IMR-90 (cell line): ENCODE results near the gene LRFN4. TPM values are rescaled to one million over a fixed set of nuclear protein-coding genes. Genes with fewer than 3 reads are reported as not detected.

ENCODE experiments used
- ATAC-seq: fragments of 200-7000 bp; cut with Tn5 transposase; 2 replicates; pipeline ENCODE4 v1.9.1; 2020; ENCODE audit warnings: low read depth, mild to moderate bottlenecking, moderate library complexity
- BruUV-seq: library from RNA; stranded (reverse); fragments of 400-500 nt; replicated peaks from 2 replicates; lab custom pipeline; 2021; lab: Mats Ljungman, UMichigan
- CTCF ChIA-PET: fragments of 300-600 bp; formaldehyde crosslinking; extraction: SDS; loops from one replicate; lab custom pipeline; 2021; ENCODE audit warnings: antibody characterized with exemption; lab: Yijun Ruan, JAX
- POLR2A ChIA-PET: fragments of 300-600 bp; sonication (Branson Sonifier 250); formaldehyde crosslinking; loops from one replicate; lab custom pipeline; 2022; ENCODE audit warnings: antibody characterized with exemption; ENCODE audit not compliant: unreplicated experiment; lab: Charles Lee
- DNase-seq: peaks from one replicate; pipeline ENCODE4 v3.0.0; 2013
- H2AFZ ChIP-seq: replicated peaks from 2 replicates; pipeline ENCODE3; 2013; ENCODE audit warnings: low read length, mild to moderate bottlenecking; ENCODE audit not compliant: poor library complexity
- H2AK5ac ChIP-seq: 2 replicates; pipeline ENCODE4 v1.6.1; 2013; ENCODE audit warnings: low read depth, low read length, inconsistent platforms
- H2AK9ac ChIP-seq: replicated peaks from 2 replicates; pipeline ENCODE3; 2013; ENCODE audit warnings: mild to moderate bottlenecking, low read depth, low read length, moderate library complexity; ENCODE audit not compliant: poor library complexity
- H2BK120ac ChIP-seq: 2 replicates; pipeline ENCODE4 v1.6.1; 2013; ENCODE audit warnings: low read depth, low read length, inconsistent platforms
- H2BK15ac ChIP-seq: 3 replicates; pipeline ENCODE4 v1.6.1; 2013; ENCODE audit warnings: low read depth, low read length, inconsistent platforms
- H2BK20ac ChIP-seq: 2 replicates; pipeline ENCODE4 v1.6.1; 2013; ENCODE audit warnings: low read depth, mild to moderate bottlenecking, inconsistent platforms, low read length, moderate library complexity
- H2BK5ac ChIP-seq: 2 replicates; pipeline ENCODE4 v1.6.1; 2013; ENCODE audit warnings: mild to moderate bottlenecking, low read depth, low read length, inconsistent platforms; ENCODE audit not compliant: poor library complexity, severe bottlenecking
- H3K14ac ChIP-seq: replicated peaks from 2 replicates; pipeline ENCODE4 v1.6.1; 2013; ENCODE audit warnings: low read depth, low read length, inconsistent platforms
- H3K18ac ChIP-seq: 2 replicates; pipeline ENCODE4 v1.6.1; 2013; ENCODE audit warnings: low read depth, low read length, control low read depth
- H3K23ac ChIP-seq: 2 replicates; pipeline ENCODE4 v1.6.1; 2013; ENCODE audit warnings: low read depth, low read length, inconsistent platforms
- H3K27ac ChIP-seq: 2 replicates; pipeline ENCODE4 v1.5.1; 2013; ENCODE audit warnings: mild to moderate bottlenecking, control low read depth, low read length; ENCODE audit not compliant: insufficient read depth
- H3K27me3 ChIP-seq: 2 replicates; pipeline ENCODE4 v1.6.1; 2013; ENCODE audit warnings: low read length; ENCODE audit not compliant: control insufficient read depth, insufficient read depth
- H3K36me3 ChIP-seq: 2 replicates; pipeline ENCODE4 v1.6.1; 2013; ENCODE audit warnings: low read length, mixed read lengths; ENCODE audit not compliant: control insufficient read depth, insufficient read depth
- H3K4ac ChIP-seq: 2 replicates; pipeline ENCODE4 v1.6.1; 2013; ENCODE audit warnings: low read depth, low read length, inconsistent platforms
- H3K4me1 ChIP-seq: 2 replicates; pipeline ENCODE4 v1.6.1; 2013; ENCODE audit warnings: low read length, mixed read lengths; ENCODE audit not compliant: control insufficient read depth, insufficient read depth
- H3K4me2 ChIP-seq: 2 replicates; pipeline ENCODE4 v1.6.1; 2013; ENCODE audit warnings: low read depth, mild to moderate bottlenecking, control low read depth, low read length, moderate library complexity
- H3K4me3 ChIP-seq: 2 replicates; pipeline ENCODE4 v1.5.1; 2013; ENCODE audit warnings: low read depth, mild to moderate bottlenecking, control low read depth, low read length, moderate library complexity; ENCODE audit not compliant: insufficient read depth
- H3K56ac ChIP-seq: 2 replicates; pipeline ENCODE4 v1.6.1; 2013; ENCODE audit warnings: low read length, inconsistent platforms; ENCODE audit not compliant: insufficient read depth; ENCODE audit errors: extremely low read depth
- H3K79me1 ChIP-seq, 2 experiments: 2 replicates each; pipeline ENCODE4 v1.6.1; 2013; ENCODE audit warnings: low read length in 2 of 2, inconsistent platforms in 1 of 2, low read depth in 1 of 2
- H3K9ac ChIP-seq: 2 replicates; pipeline ENCODE4 v1.6.1; 2013; ENCODE audit warnings: low read depth, low read length, control low read depth
- H3K9me1 ChIP-seq: 2 replicates; pipeline ENCODE4 v1.6.1; 2013; ENCODE audit warnings: low read length, inconsistent platforms; ENCODE audit not compliant: insufficient read depth
- H3K9me3 ChIP-seq: 2 replicates; pipeline ENCODE4 v1.6.1; 2013; ENCODE audit warnings: low read length; ENCODE audit not compliant: control insufficient read depth, insufficient read depth
- H4K20me1 ChIP-seq: 2 replicates; pipeline ENCODE4 v1.6.1; 2013; ENCODE audit warnings: low read length, inconsistent platforms; ENCODE audit not compliant: insufficient read depth
- H4K5ac ChIP-seq: 2 replicates; pipeline ENCODE4 v1.6.1; 2013; ENCODE audit warnings: mild to moderate bottlenecking, low read depth, low read length, control low read depth
- H4K8ac ChIP-seq, 2 experiments: 2 replicates each; pipeline ENCODE4 v1.6.1; 2013; ENCODE audit warnings: low read depth in 2 of 2, low read length in 2 of 2, control low read depth in 1 of 2, inconsistent platforms in 1 of 2
- H4K91ac ChIP-seq: 2 replicates; pipeline ENCODE4 v1.6.1; 2013; ENCODE audit warnings: low read depth, low read length, inconsistent platforms; ENCODE audit not compliant: insufficient read depth
- BHLHE40 ChIP-seq: fragments of 150-350 bp; IDR thresholded peaks from 2 replicates; pipeline ENCODE4 v1.6.1; 2016; ENCODE audit warnings: mild to moderate bottlenecking, low read depth, low read length
- CEBPB ChIP-seq: IDR thresholded peaks from 2 replicates; pipeline ENCODE4 v1.6.1; 2012; ENCODE audit warnings: low read depth, low read length, improper control_type of control experiment
- CHD1 ChIP-seq: IDR thresholded peaks from 2 replicates; pipeline ENCODE4 v1.6.1; 2012; ENCODE audit warnings: low read depth, low read length, improper control_type of control experiment
- ELK1 ChIP-seq: fragments of 150-350 bp; IDR thresholded peaks from 2 replicates; pipeline ENCODE4 v1.6.1; 2016; ENCODE audit warnings: low read depth, mild to moderate bottlenecking, low read length, moderate library complexity, borderline replicate concordance
- FOS ChIP-seq: fragments of 150-350 bp; IDR thresholded peaks from 2 replicates; pipeline ENCODE4 v1.6.1; 2016; ENCODE audit warnings: low read depth, low read length
- MAFK ChIP-seq: IDR thresholded peaks from 2 replicates; pipeline ENCODE4 v1.6.1; 2012; ENCODE audit warnings: low read depth, low read length, improper control_type of control experiment
- MAZ ChIP-seq: IDR thresholded peaks from 2 replicates; pipeline ENCODE4 v1.6.1; 2012; ENCODE audit warnings: low read depth, mild to moderate bottlenecking, low read length, improper control_type of control experiment, moderate library complexity, borderline replicate concordance
- MXI1 ChIP-seq: IDR thresholded peaks from 2 replicates; pipeline ENCODE4 v1.6.1; 2012; ENCODE audit warnings: low read depth, mild to moderate bottlenecking, low read length, moderate library complexity, borderline replicate concordance
- NFE2L2 ChIP-seq: fragments of 150-350 bp; IDR thresholded peaks from 2 replicates; pipeline ENCODE4 v1.6.1; 2016; ENCODE audit warnings: low read depth, mild to moderate bottlenecking, low read length
- POLR2A ChIP-seq: IDR thresholded peaks from 2 replicates; pipeline ENCODE4 v1.6.1; 2012; ENCODE audit warnings: mild to moderate bottlenecking, low read depth, low read length
- RAD21 ChIP-seq: IDR thresholded peaks from 2 replicates; pipeline ENCODE4 v1.6.1; 2012; ENCODE audit warnings: low read length, improper control_type of control experiment
- SMC3 ChIP-seq: fragments of 150-350 bp; IDR thresholded peaks from 2 replicates; pipeline ENCODE4 v1.6.1; 2016; ENCODE audit warnings: low read depth, mild to moderate bottlenecking, antibody characterized with exemption, low read length, moderate library complexity
- USF2 ChIP-seq: fragments of 150-350 bp; IDR thresholded peaks from 2 replicates; pipeline ENCODE4 v1.6.1; 2017; ENCODE audit warnings: mild to moderate bottlenecking, antibody characterized with exemption, low read length, low read depth
- WGBS, 2 experiments: methylation state at CpG; one replicate each; pipeline versions ENCODE4 v1.1.5 to v1.1.7; 2013; ENCODE audit warnings: missing lambda C conversion rate in 2 of 2; ENCODE audit not compliant: insufficient read length in 1 of 2; ENCODE audit errors: extremely low coverage in 2 of 2; 5-methylcytosine and 5-hydroxymethylcytosine counted together
- dilution Hi-C: fragments of 300-500 bp; cut with HindIII; formaldehyde crosslinking; loops from one replicate; pipeline ENCODE4 v1.14.3; 2018; ENCODE audit warnings: low sequenced_read_pairs; ENCODE audit not compliant: unreplicated experiment
- in situ Hi-C: fragments of 300-500 bp; cut with MboI; formaldehyde crosslinking; loops from 3 replicates; pipeline ENCODE4 v1.14.3; 2019; ENCODE audit warnings: low sequenced_read_pairs, inconsistent platforms, mixed read lengths
- intact Hi-C: fragments of 100-400 bp; cut with micrococcal nuclease; formaldehyde crosslinking; loops from 2 replicates; pipeline ENCODE4 v1.10.0; 2022
- polyA plus RNA-seq, 3 experiments: library from polyadenylated mRNA; depleted of rRNA; stranded (reverse); fragments of >200 nt; gene quantifications; 2 replicates each; pipeline ENCODE4 v1.2.3, GENCODE V29; 2012; ENCODE audit warnings: low replicate concordance in 1 of 3
- total RNA-seq: library from RNA; depleted of rRNA; stranded (reverse); fragments of >200 nt; gene quantifications from 2 replicates; pipeline ENCODE4 v1.2.3, GENCODE V29; 2012
- TF ChIP-seq, protein P1 (sequence below): conservative IDR thresholded peaks from 2 replicates; pipeline ENCODE4 v1.5.1; 2012; ENCODE audit warnings: mild to moderate bottlenecking, low read depth, low read length, improper control_type of control experiment

Gene LRFN4
- total and polyA plus RNA-seq, 2 of the 4 experiments (the other 2 are of a cell fraction): 6.1 to 18.9 TPM

DNA sequence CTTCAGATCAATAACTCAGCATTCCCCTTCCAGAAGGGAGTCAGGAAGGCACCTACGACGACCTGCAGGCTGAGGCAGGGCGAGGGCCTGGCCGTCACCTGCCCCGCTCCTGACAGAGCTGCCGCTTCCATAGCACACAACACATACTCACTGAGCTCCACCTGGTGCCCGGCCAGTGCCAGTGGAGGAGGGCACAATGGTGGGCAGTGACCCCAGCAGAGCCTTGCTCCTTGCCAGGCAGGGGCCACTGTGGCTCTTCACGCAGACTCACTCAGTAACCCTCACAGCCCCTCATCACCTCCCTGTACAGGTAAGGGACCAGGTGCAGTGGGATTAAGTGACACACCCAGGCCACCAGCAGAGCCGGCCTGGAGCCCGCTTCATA, 24.6 kb downstream of the LRFN4 start:
- POLR2A ChIA-PET: no interaction called here
- Histone ChIP-seq H2AK9ac (peak overlapping the region; percentile 45), H2BK5ac (no peak overlapping the region), H3K18ac (no peak overlapping the region), H3K14ac (0 out of 2 replicates have a peak overlapping the region, but pooled peaks have one; percentile 60), H3K4me2 (no peak overlapping the region), H3K56ac (no peak overlapping the region), H3K9me1 (peaks cover 8% of the 10 kb centered on the region; the same call in 1 of the 2 replicates), H3K9me3 (no peaks in the 10 kb centered on the region), H2AK5ac (no peak overlapping the region; the same call in 1 of the 2 replicates), H3K4me1 (peaks cover 45% of the 10 kb centered on the region), H4K5ac (no peak overlapping the region), H3K27me3 (no peaks in the 10 kb centered on the region), H4K91ac (no peak overlapping the region; the same call in 1 of the 2 replicates), H2BK120ac (no peak overlapping the region), H3K27ac (no peak overlapping the region), H4K20me1 (no peaks in the 10 kb centered on the region), H3K9ac (no peak overlapping the region), H3K4me3 (no peak overlapping the region), H3K4ac (no peak overlapping the region), H2BK20ac (no peak overlapping the region), H3K23ac (no peak overlapping the region), H3K79me1 (peaks cover 0 to 28% of the 10 kb centered on the region in 2 experiments; a peak in 2 of 4 replicates), H3K36me3 (no peaks in the 10 kb centered on the region), H4K8ac (no peak overlapping the region), H2AFZ (peak overlapping the region; percentile 44), H2BK15ac (no peak overlapping the region)
- ATAC-seq (no peak), DNase-seq (no peak)
- intact Hi-C loops (loop anchor here (5.0 kb wide), 1 partner anchor 76 kb away; the partner anchor contains the start of gene PC), dilution Hi-C loops (no loop called here), in situ Hi-C loops (no loop called here)
- CTCF ChIA-PET: interaction anchor here (0.9 to 1.0 kb wide), 2 partner anchors 38 to 135 kb away, joined by 3 to 4 read pairs; partner anchors contain the start of gene RCE1
- TF ChIP-seq MAFK (no peak), CHD1 (no peak), RAD21 (no peak), BHLHE40 (no peak), MAZ (no peak), POLR2A (no peak), FOS (no peak), ELK1 (no peak), SMC3 (no peak), USF2 (no peak), MXI1 (no peak), CEBPB (no peak), NFE2L2 (no peak)
- TF ChIP-seq, protein P1, sequence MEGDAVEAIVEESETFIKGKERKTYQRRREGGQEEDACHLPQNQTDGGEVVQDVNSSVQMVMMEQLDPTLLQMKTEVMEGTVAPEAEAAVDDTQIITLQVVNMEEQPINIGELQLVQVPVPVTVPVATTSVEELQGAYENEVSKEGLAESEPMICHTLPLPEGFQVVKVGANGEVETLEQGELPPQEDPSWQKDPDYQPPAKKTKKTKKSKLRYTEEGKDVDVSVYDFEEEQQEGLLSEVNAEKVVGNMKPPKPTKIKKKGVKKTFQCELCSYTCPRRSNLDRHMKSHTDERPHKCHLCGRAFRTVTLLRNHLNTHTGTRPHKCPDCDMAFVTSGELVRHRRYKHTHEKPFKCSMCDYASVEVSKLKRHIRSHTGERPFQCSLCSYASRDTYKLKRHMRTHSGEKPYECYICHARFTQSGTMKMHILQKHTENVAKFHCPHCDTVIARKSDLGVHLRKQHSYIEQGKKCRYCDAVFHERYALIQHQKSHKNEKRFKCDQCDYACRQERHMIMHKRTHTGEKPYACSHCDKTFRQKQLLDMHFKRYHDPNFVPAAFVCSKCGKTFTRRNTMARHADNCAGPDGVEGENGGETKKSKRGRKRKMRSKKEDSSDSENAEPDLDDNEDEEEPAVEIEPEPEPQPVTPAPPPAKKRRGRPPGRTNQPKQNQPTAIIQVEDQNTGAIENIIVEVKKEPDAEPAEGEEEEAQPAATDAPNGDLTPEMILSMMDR: no peak
- no TSS peak for BruUV-seq
- WGBS, 2 experiments: 100% methylated on average over 1 of the region's 10 CpGs; no CpG with 5 or more reads in 1 of the 2 experiments
